Mesodermal cell (in vitro differentiated cells): ENCODE measurements around the gene PERM1.

ENCODE experiments used
- H3K27ac ChIP-seq: 2 replicates; pipeline ENCODE4 v1.7.0; 2013; ENCODE audit warnings: mild to moderate bottlenecking, low read depth, low read length, moderate library complexity; ENCODE audit not compliant: severe bottlenecking
- H3K36me3 ChIP-seq: 2 replicates; pipeline ENCODE4 v1.7.1; 2013; ENCODE audit warnings: mild to moderate bottlenecking, low read length, moderate library complexity; ENCODE audit not compliant: control insufficient read depth, insufficient read depth
- H3K4me1 ChIP-seq: one replicate; pipeline ENCODE4 v1.7.1; 2013; ENCODE audit warnings: mild to moderate bottlenecking, low read length; ENCODE audit not compliant: insufficient read depth, control insufficient read depth, poor library complexity, severe bottlenecking
- H3K4me3 ChIP-seq: 2 replicates; pipeline ENCODE4 v1.7.0; 2013; ENCODE audit warnings: low read length, control low read depth, mild to moderate bottlenecking; ENCODE audit not compliant: insufficient read depth, poor library complexity, severe bottlenecking; ENCODE audit errors: extremely low read depth
- H3K9me3 ChIP-seq: 2 replicates; pipeline ENCODE4 v1.7.1; 2013; ENCODE audit warnings: mild to moderate bottlenecking, low read length, moderate library complexity; ENCODE audit not compliant: control insufficient read depth
- WGBS, 2 experiments: methylation state at CpG; one replicate each; pipeline ENCODE4 v1.1.5; 2013; ENCODE audit warnings: missing lambda C conversion rate in 2 of 2; ENCODE audit not compliant: insufficient coverage in 2 of 2; 5-methylcytosine and 5-hydroxymethylcytosine counted together

PERM1 gene

GRCh38 chr1:966135-966703 is 15.7 kb downstream of the PERM1 start, which contains the start of gene PLEKHN1:
Gene PLEKHN1 (plus strand): TSS chr1:966482. CDS start chr1:966532, 50 bp downstream.
- WGBS, 2 experiments = 21 to 24% methylated on average over 29 to 30 of the region's 31 CpGs
- Histone ChIP-seq H3K9me3 (no peaks in the 10 kb centered on the region), H3K4me1 (peaks cover 13% of the 10 kb centered on the region), H3K36me3 (peaks cover 33% of the 10 kb centered on the region), H3K4me3 (peak within 1 kb of the TSS; percentile 35), H3K27ac (no peak within 1 kb of the TSS)

- Histone ChIP-seq H3K4me1 (peaks cover 13% of the 10 kb centered on the region), H3K9me3 (no peaks in the 10 kb centered on the region), H3K36me3 (peaks cover 33% of the 10 kb centered on the region), H3K4me3 (no peak overlapping the region), H3K27ac (no peak overlapping the region)
- 92 to 94% methylated on average over 23 to 25 of the region's 26 CpGs for WGBS, 2 experiments
These were observed 16.3 kb downstream of the PERM1 start for GRCh38 chr1:965526-966134.

GRCh38 chr1:964691-965525 is 17.0 kb downstream of the PERM1 start:
- no peak overlapping the region for H3K4me3 ChIP-seq
- 95% methylated on average over 18 to 26 of the region's 51 CpGs for WGBS, 2 experiments
- H3K27ac ChIP-seq = no peak overlapping the region
- peaks cover 33% of the 10 kb centered on the region for H3K36me3 ChIP-seq
- H3K9me3 ChIP-seq = no peaks in the 10 kb centered on the region
- peaks cover 13% of the 10 kb centered on the region for H3K4me1 ChIP-seq

- Histone ChIP-seq H3K9me3 (no peaks in the 10 kb centered on the region), H3K4me3 (no peak overlapping the region), H3K36me3 (peaks cover 33% of the 10 kb centered on the region), H3K4me1 (peaks cover 13% of the 10 kb centered on the region), H3K27ac (no peak overlapping the region)
- WGBS, 2 experiments = 97 to 98% methylated on average over 31 to 41 of the region's 47 CpGs
These were observed 18.0 kb downstream of the PERM1 start for GRCh38 chr1:963746-964525.

- Histone ChIP-seq H3K27ac (no peak overlapping the region), H3K4me1 (peaks cover 13% of the 10 kb centered on the region), H3K4me3 (no peak overlapping the region), H3K36me3 (peaks cover 33% of the 10 kb centered on the region), H3K9me3 (no peaks in the 10 kb centered on the region)
- 95% methylated on average over 15 to 16 of the region's 16 CpGs for WGBS, 2 experiments
These were observed 18.6 kb downstream of the PERM1 start for GRCh38 chr1:963301-963651.

GRCh38 chr1:962381-963300 is 19.3 kb downstream of the PERM1 start:
- Histone ChIP-seq H3K36me3 (peaks cover 33% of the 10 kb centered on the region), H3K9me3 (no peaks in the 10 kb centered on the region), H3K4me1 (peaks cover 17% of the 10 kb centered on the region), H3K4me3 (no peak overlapping the region), H3K27ac (no peak overlapping the region)
- 97 to 98% methylated on average over 40 to 55 of the region's 57 CpGs for WGBS, 2 experiments

GRCh38 chr1:961132-961669 is 20.7 kb downstream of the PERM1 start:
- H3K9me3 ChIP-seq = no peaks in the 10 kb centered on the region
- H3K36me3 ChIP-seq = peaks cover 47% of the 10 kb centered on the region
- no peak overlapping the region for H3K27ac ChIP-seq
- peak overlapping the region; percentile 61 for H3K4me3 ChIP-seq
- peaks cover 16% of the 10 kb centered on the region for H3K4me1 ChIP-seq
- WGBS, 2 experiments = 38 to 52% methylated on average over 38 to 50 of the region's 56 CpGs

- Histone ChIP-seq H3K4me3 (peak within 1 kb of the TSS; percentile 61), H3K36me3 (peaks cover 53% of the 10 kb centered on the region), H3K4me1 (peaks cover 9% of the 10 kb centered on the region), H3K27ac (no peak within 1 kb of the TSS), H3K9me3 (no peaks in the 10 kb centered on the region)
- WGBS, 2 experiments = 0 to 1% methylated on average over 81 to 88 of the region's 109 CpGs
These were observed 21.3 kb downstream of the PERM1 start, which contains the start of gene KLHL17 for GRCh38 chr1:960363-961131. Gene KLHL17 (plus strand): TSS chr1:960584. CDS start chr1:960694, 110 bp downstream.

- 44 to 59% methylated on average over 20 to 47 of the region's 57 CpGs for WGBS, 2 experiments
- H3K4me3 ChIP-seq = peak overlapping the region; percentile 61
These were observed 22.0 kb downstream of the PERM1 start for GRCh38 chr1:959731-960362.

More at GRCh38 chr1:959731-960362, 22.0 kb downstream of the PERM1 start:
- H3K9me3 ChIP-seq = no peaks in the 10 kb centered on the region
- H3K27ac ChIP-seq = no peak overlapping the region
- H3K36me3 ChIP-seq = peaks cover 52% of the 10 kb centered on the region
- H3K4me1 ChIP-seq = peaks cover 8% of the 10 kb centered on the region
